ENCODE results near the gene CIAO3.

CIAO3 gene

GRCh38 chr16:722835-723633, 17.8 kb downstream of the CIAO3 start:
- DNase-seq (ENCODE audit: low spot score) = no peak

- DNase-seq (ENCODE audit: low spot score) = no peak
These were observed 18.8 kb downstream of the CIAO3 start for GRCh38 chr16:721765-722540.

GRCh38 chr16:720990-721764, 19.6 kb downstream of the CIAO3 start, which contains the start of gene ANTKMT:
TSS of gene ANTKMT (plus strand) at chr16:721146. CDS start at chr16:721275, 129 bp downstream.
- DNase-seq (ENCODE audit: low spot score) = peak; percentile 90

GRCh38 chr16:720447-720989, 20.3 kb downstream of the CIAO3 start:
- peak; percentile 77 for DNase-seq (ENCODE audit: low spot score)

GRCh38 chr16:719815-720446, 20.9 kb downstream of the CIAO3 start:
- peak; percentile 77 for DNase-seq (ENCODE audit: low spot score)

- no peak for DNase-seq (ENCODE audit: low spot score)
These were observed 21.9 kb downstream of the CIAO3 start for GRCh38 chr16:718922-719321.

- DNase-seq (ENCODE audit: low spot score) = no peak
These were observed 22.4 kb downstream of the CIAO3 start for GRCh38 chr16:718389-718788.

GRCh38 chr16:717450-718245, 23.1 kb downstream of the CIAO3 start:
- DNase-seq (ENCODE audit: low spot score) = no peak

GRCh38 chr16:716768-717325, 23.9 kb downstream of the CIAO3 start:
- no peak for DNase-seq (ENCODE audit: low spot score)

- peak; percentile 65 for DNase-seq (ENCODE audit: low spot score)
These were observed 24.6 kb downstream of the CIAO3 start for GRCh38 chr16:716200-716568.

GRCh38 chr16:715477-716199, 25.2 kb downstream of the CIAO3 start:
- DNase-seq (ENCODE audit: low spot score) = peak; percentile 37

GRCh38 chr16:714558-715476, 26.0 kb downstream of the CIAO3 start, which contains the start of gene METRN:
TSS of gene METRN (plus strand) at chr16:715118. CDS start at chr16:715290, 172 bp downstream.
- peak; percentile 89 for DNase-seq (ENCODE audit: low spot score)

- peak; percentile 56 for DNase-seq (ENCODE audit: low spot score)
These were observed 26.7 kb downstream of the CIAO3 start for GRCh38 chr16:714079-714478.

GRCh38 chr16:712740-713250, 28.0 kb downstream of the CIAO3 start:
- DNase-seq (ENCODE audit: low spot score) = peak; percentile 98

- peak; percentile 76 for DNase-seq (ENCODE audit: low spot score)
These were observed 29.1 kb downstream of the CIAO3 start for GRCh38 chr16:711548-712320.

GRCh38 chr16:711084-711483, 29.7 kb downstream of the CIAO3 start:
- no peak for DNase-seq (ENCODE audit: low spot score)

- no peak for DNase-seq (ENCODE audit: low spot score)
These were observed 30.2 kb downstream of the CIAO3 start for GRCh38 chr16:710500-711075.

All from kidney tubule cell (primary cell).